ENCODE measurements around the gene BCR.
A peak's percentile ranks its signal among the peaks of the same experiment; 100 is the strongest.

BCR gene

GRCh38 chr22:23232094-23232905, 52.0 kb downstream of the BCR start:
- no peak for DNase-seq

GRCh38 chr22:23233084-23233531, 52.8 kb downstream of the BCR start:
- DNase-seq = peak; percentile 25

GRCh38 chr22:23233752-23234408, 53.6 kb downstream of the BCR start:
- DNase-seq = peak; percentile 20

- DNase-seq = no peak
These were observed 54.3 kb downstream of the BCR start for GRCh38 chr22:23234409-23235161.

- no peak for DNase-seq
These were observed 55.1 kb downstream of the BCR start for GRCh38 chr22:23235425-23235824.

GRCh38 chr22:23236026-23236425, 55.7 kb downstream of the BCR start:
- DNase-seq = no peak

GRCh38 chr22:23236440-23237184, 56.3 kb downstream of the BCR start:
- DNase-seq = no peak

GRCh38 chr22:23237201-23237798, 57.0 kb downstream of the BCR start:
- DNase-seq = no peak

- DNase-seq = no peak
These were observed 57.5 kb downstream of the BCR start for GRCh38 chr22:23237841-23238240.

GRCh38 chr22:23238707-23239106, 58.4 kb downstream of the BCR start:
- DNase-seq = no peak

- DNase-seq = no peak
These were observed 59.1 kb downstream of the BCR start for GRCh38 chr22:23239429-23239828.

- no peak for DNase-seq
These were observed 60.5 kb downstream of the BCR start for GRCh38 chr22:23240639-23241389.

- no peak for DNase-seq
These were observed 61.5 kb downstream of the BCR start for GRCh38 chr22:23241562-23242472.

- no peak for DNase-seq
These were observed 62.2 kb downstream of the BCR start for GRCh38 chr22:23242473-23243001.

- no peak for DNase-seq
These were observed 62.8 kb downstream of the BCR start for GRCh38 chr22:23243006-23243573.

- no peak for DNase-seq
These were observed 63.8 kb downstream of the BCR start for GRCh38 chr22:23243859-23244689.

GRCh38 chr22:23244690-23245044, 64.4 kb downstream of the BCR start:
- no peak for DNase-seq

- peak; percentile 56 for DNase-seq
These were observed 64.9 kb downstream of the BCR start for GRCh38 chr22:23245045-23245798.

Data from MV-4-11 (cell line).